ENCODE measurements around the gene ATXN7L1.

DNA sequence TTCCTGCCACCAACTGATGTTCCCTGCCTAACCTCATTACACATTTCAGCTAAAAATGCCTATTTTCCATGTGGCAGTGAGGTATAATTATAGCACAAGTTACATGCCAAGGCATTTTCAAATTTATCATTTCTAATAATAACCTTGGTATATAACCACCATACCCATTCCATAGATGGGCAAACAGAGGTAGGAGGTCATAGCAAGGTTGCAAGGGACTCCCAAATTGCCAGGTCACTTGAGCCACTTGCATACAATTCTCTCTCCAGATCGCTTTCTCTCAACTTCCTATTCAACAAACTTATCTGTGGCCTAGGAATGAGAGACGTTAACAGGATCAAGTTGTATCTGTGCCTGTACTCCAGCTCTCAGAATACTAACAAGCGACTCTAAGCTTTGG is 108.3 kb downstream of the ATXN7L1 start:
- TF ChIP-seq, protein P1, sequence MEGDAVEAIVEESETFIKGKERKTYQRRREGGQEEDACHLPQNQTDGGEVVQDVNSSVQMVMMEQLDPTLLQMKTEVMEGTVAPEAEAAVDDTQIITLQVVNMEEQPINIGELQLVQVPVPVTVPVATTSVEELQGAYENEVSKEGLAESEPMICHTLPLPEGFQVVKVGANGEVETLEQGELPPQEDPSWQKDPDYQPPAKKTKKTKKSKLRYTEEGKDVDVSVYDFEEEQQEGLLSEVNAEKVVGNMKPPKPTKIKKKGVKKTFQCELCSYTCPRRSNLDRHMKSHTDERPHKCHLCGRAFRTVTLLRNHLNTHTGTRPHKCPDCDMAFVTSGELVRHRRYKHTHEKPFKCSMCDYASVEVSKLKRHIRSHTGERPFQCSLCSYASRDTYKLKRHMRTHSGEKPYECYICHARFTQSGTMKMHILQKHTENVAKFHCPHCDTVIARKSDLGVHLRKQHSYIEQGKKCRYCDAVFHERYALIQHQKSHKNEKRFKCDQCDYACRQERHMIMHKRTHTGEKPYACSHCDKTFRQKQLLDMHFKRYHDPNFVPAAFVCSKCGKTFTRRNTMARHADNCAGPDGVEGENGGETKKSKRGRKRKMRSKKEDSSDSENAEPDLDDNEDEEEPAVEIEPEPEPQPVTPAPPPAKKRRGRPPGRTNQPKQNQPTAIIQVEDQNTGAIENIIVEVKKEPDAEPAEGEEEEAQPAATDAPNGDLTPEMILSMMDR (IDR thresholded peaks at IDR 0.05; ENCODE audit: control extremely low read depth in 1 of 3, insufficient read depth in 1 of 3, low read depth in 1 of 3, low read length in 3 of 3), result no peak
- TF ChIP-seq, protein P2, sequence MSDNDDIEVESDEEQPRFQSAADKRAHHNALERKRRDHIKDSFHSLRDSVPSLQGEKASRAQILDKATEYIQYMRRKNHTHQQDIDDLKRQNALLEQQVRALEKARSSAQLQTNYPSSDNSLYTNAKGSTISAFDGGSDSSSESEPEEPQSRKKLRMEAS (IDR thresholded peaks at IDR 0.05), result no peak
- TF ChIP-seq, protein P3, sequence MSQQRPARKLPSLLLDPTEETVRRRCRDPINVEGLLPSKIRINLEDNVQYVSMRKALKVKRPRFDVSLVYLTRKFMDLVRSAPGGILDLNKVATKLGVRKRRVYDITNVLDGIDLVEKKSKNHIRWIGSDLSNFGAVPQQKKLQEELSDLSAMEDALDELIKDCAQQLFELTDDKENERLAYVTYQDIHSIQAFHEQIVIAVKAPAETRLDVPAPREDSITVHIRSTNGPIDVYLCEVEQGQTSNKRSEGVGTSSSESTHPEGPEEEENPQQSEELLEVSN (IDR thresholded peaks at IDR 0.05), result no peak
- no peak for TF ChIP-seq POLR2A (IDR thresholded peaks at IDR 0.05; ENCODE audit: control extremely low read depth in 1 of 2, low read depth in 2 of 2, low read length in 2 of 2)
- TF ChIP-seq CBX5 (IDR thresholded peaks at IDR 0.05; ENCODE audit: low read depth, low read length), result no peak

Measured in H1 (cell line).